Endothelial cell of umbilical vein (primary cell): ENCODE measurements around the gene CLEC4A.

Experiments used
- EZH2 ChIP-seq: IDR thresholded peaks from 2 replicates; pipeline ENCODE4 v1.6.1; 2012; ENCODE audit warnings: borderline replicate concordance, low read depth, mild to moderate bottlenecking, moderate library complexity, low read length, inconsistent platforms; ENCODE audit not compliant: severe bottlenecking
- FOS ChIP-seq: IDR thresholded peaks from 2 replicates; pipeline ENCODE4 v1.6.1; 2011; ENCODE audit warnings: mild to moderate bottlenecking, low read length, moderate library complexity, borderline replicate concordance; ENCODE audit not compliant: insufficient read depth
- GATA2 ChIP-seq: IDR thresholded peaks from 2 replicates; pipeline ENCODE4 v1.7.0; 2011; ENCODE audit warnings: low read depth, mild to moderate bottlenecking, moderate library complexity, mixed read lengths, low read length; ENCODE audit not compliant: insufficient read length, insufficient read depth
- JUN ChIP-seq: IDR thresholded peaks from 2 replicates; pipeline ENCODE4 v1.6.1; 2011; ENCODE audit warnings: borderline replicate concordance, low read depth; ENCODE audit not compliant: insufficient read length, insufficient read depth
- MYC ChIP-seq: IDR thresholded peaks from one replicate; pipeline ENCODE4 v1.6.1; 2011; ENCODE audit warnings: mild to moderate bottlenecking, low read depth, low read length
- POLR2A ChIP-seq: IDR thresholded peaks from 2 replicates; pipeline ENCODE4 v1.6.1; 2012; ENCODE audit warnings: low read depth, mild to moderate bottlenecking, control low read depth, low read length
- POLR2AphosphoS5 ChIP-seq: IDR thresholded peaks from 2 replicates; pipeline ENCODE4 v1.6.1; 2012; ENCODE audit warnings: low read depth, mild to moderate bottlenecking, control low read depth, low read length, moderate library complexity; ENCODE audit not compliant: insufficient read depth
- TF ChIP-seq, protein P1 (sequence below), 2 donors: IDR thresholded peaks; 1 replicate in 1 of 2; 2 replicates in 1 of 2; pipeline ENCODE4 v1.5.1; 2011; ENCODE audit warnings: low read length in 2 of 2, mild to moderate bottlenecking in 2 of 2, moderate library complexity in 2 of 2, control low read depth in 1 of 2, inconsistent platforms in 1 of 2, low read depth in 1 of 2; ENCODE audit not compliant: insufficient read depth in 1 of 2; ENCODE audit errors: extremely low read depth in 1 of 2
- TF ChIP-seq, protein P2 (sequence below): IDR thresholded peaks from 2 replicates; pipeline ENCODE4 v1.6.1; 2011; ENCODE audit not compliant: insufficient read depth, insufficient read length

DNA sequence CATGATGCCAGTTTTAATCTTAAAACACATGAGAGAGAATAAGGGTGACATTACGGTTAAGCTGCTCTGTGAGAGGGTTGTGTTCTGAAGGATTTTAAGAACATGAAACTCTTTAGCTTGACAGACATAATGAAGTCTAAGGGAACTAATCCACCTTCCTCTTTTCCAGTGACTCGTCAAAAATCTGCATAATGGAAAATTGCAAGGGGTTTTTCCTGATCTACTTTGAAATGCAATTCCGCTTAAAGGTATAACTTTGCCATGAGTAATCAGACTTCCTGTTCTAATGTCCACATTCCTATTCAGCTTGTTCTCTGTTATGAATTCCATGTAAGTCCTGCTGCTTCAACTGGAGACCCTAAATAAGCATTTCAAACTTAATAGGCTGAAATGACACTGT is 33.4 kb downstream of the CLEC4A start, which contains the start of gene ZNF705A:
- no peak for TF ChIP-seq POLR2A
- TF ChIP-seq, protein P1, sequence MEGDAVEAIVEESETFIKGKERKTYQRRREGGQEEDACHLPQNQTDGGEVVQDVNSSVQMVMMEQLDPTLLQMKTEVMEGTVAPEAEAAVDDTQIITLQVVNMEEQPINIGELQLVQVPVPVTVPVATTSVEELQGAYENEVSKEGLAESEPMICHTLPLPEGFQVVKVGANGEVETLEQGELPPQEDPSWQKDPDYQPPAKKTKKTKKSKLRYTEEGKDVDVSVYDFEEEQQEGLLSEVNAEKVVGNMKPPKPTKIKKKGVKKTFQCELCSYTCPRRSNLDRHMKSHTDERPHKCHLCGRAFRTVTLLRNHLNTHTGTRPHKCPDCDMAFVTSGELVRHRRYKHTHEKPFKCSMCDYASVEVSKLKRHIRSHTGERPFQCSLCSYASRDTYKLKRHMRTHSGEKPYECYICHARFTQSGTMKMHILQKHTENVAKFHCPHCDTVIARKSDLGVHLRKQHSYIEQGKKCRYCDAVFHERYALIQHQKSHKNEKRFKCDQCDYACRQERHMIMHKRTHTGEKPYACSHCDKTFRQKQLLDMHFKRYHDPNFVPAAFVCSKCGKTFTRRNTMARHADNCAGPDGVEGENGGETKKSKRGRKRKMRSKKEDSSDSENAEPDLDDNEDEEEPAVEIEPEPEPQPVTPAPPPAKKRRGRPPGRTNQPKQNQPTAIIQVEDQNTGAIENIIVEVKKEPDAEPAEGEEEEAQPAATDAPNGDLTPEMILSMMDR (IDR thresholded peaks at IDR 0.05; ENCODE audit: extremely low read depth in 1 of 2, insufficient read depth in 1 of 2, low read depth in 1 of 2, low read length in 2 of 2) = no peak
- TF ChIP-seq, protein P2, sequence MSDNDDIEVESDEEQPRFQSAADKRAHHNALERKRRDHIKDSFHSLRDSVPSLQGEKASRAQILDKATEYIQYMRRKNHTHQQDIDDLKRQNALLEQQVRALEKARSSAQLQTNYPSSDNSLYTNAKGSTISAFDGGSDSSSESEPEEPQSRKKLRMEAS = no peak
- no peak for TF ChIP-seq POLR2AphosphoS5
- TF ChIP-seq EZH2 = no peak
- peak; percentile 84 for TF ChIP-seq JUN
- peak; percentile 62 for TF ChIP-seq FOS
- no peak for TF ChIP-seq MYC
- no peak for TF ChIP-seq GATA2
